Loucy (cell line): ENCODE measurements around the gene SLC45A3.

Experiments
- H2AFZ ChIP-seq: fragments of 200-600 bp; sonication (generic); 2 replicates; pipeline ENCODE4 v1.6.0; 2016; ENCODE audit warnings: antibody characterized with exemption, mild to moderate bottlenecking, low read length, moderate library complexity
- H3F3A ChIP-seq: fragments of 200-600 bp; 2 replicates; pipeline ENCODE4 v1.6.0; 2016; ENCODE audit warnings: antibody characterized with exemption, low read depth, mild to moderate bottlenecking
- H3K27me3 ChIP-seq: fragments of 200-600 bp; sonication (generic); 2 replicates; pipeline ENCODE4 v1.6.1; 2014; ENCODE audit warnings: low read length, mild to moderate bottlenecking; ENCODE audit not compliant: insufficient read depth, poor library complexity, severe bottlenecking
- H3K36me3 ChIP-seq: fragments of 200-600 bp; sonication (generic); 2 replicates; pipeline ENCODE4 v1.6.1; 2016; ENCODE audit warnings: low read length; ENCODE audit not compliant: insufficient read depth
- H3K4me1 ChIP-seq: fragments of 200-600 bp; sonication (generic); 2 replicates; pipeline ENCODE4 v1.5.1; 2014; ENCODE audit warnings: low read length, mild to moderate bottlenecking; ENCODE audit not compliant: insufficient read depth, poor library complexity, severe bottlenecking
- H3K4me2 ChIP-seq: fragments of 200-600 bp; sonication (generic); 2 replicates; pipeline ENCODE4 v1.6.0; 2014; ENCODE audit warnings: antibody characterized with exemption, low read length, low read depth, mild to moderate bottlenecking; ENCODE audit not compliant: poor library complexity, severe bottlenecking
- H3K4me3 ChIP-seq: fragments of 200-600 bp; sonication (generic); 2 replicates; pipeline ENCODE4 v1.5.1; 2014; ENCODE audit warnings: low read length, mild to moderate bottlenecking, mixed read lengths; ENCODE audit not compliant: poor library complexity, severe bottlenecking
- H3K79me2 ChIP-seq: fragments of 200-600 bp; sonication (generic); 2 replicates; pipeline ENCODE4 v1.6.1; 2014; ENCODE audit warnings: low read length; ENCODE audit not compliant: insufficient read depth
- H3K9ac ChIP-seq: fragments of 200-600 bp; sonication (generic); 2 replicates; pipeline ENCODE4 v1.6.0; 2014; ENCODE audit warnings: mild to moderate bottlenecking, low read depth, low read length, moderate library complexity; ENCODE audit not compliant: poor library complexity, severe bottlenecking
- H3K9me2 ChIP-seq: fragments of 200-600 bp; sonication (generic); replicated peaks from 2 replicates; pipeline ENCODE4 v1.6.1; 2016; ENCODE audit warnings: low read depth, low read length, mixed read lengths
- H3K9me3 ChIP-seq: fragments of 200-600 bp; sonication (generic); 2 replicates; pipeline ENCODE4 v1.6.1; 2014; ENCODE audit warnings: mild to moderate bottlenecking, antibody characterized with exemption, low read length, low read depth; ENCODE audit not compliant: insufficient read depth
- H4K20me1 ChIP-seq: fragments of 200-600 bp; sonication (generic); 2 replicates; pipeline ENCODE4 v1.6.0; 2014; ENCODE audit warnings: antibody characterized with exemption, low read length, mild to moderate bottlenecking; ENCODE audit not compliant: insufficient read depth, poor library complexity, severe bottlenecking
- CTCF ChIP-seq: fragments of 200-600 bp; sonication (generic); conservative IDR thresholded peaks from 2 replicates; pipeline ENCODE4 v1.5.1; 2014; ENCODE audit warnings: mild to moderate bottlenecking, antibody characterized with exemption, low read length
- EZH2phosphoT487 ChIP-seq: fragments of 200-600 bp; IDR thresholded peaks from 2 replicates; pipeline ENCODE4 v1.6.1; 2018; ENCODE audit warnings: antibody characterized with exemption, mild to moderate bottlenecking, moderate library complexity, borderline replicate concordance

SLC45A3 gene

GRCh38 chr1:205610036-205610435, 70.3 kb downstream of the SLC45A3 start:
- Histone ChIP-seq H3K4me1 (peaks cover 5% of the 10 kb centered on the region), H2AFZ (no peak overlapping the region), H3K9ac (no peak overlapping the region), H3K27me3 (no peaks in the 10 kb centered on the region), H4K20me1 (peaks cover 22% of the 10 kb centered on the region), H3F3A (no peaks in the 10 kb centered on the region), H3K4me3 (no peak overlapping the region), H3K36me3 (peaks cover 58% of the 10 kb centered on the region), H3K4me2 (no peak overlapping the region), H3K9me2 (no peaks in the 10 kb centered on the region), H3K9me3 (no peaks in the 10 kb centered on the region), H3K79me2 (peaks cover 51% of the 10 kb centered on the region)
- TF ChIP-seq CTCF (no peak), EZH2phosphoT487 (no peak)
